Fibroblast of lung (primary cell): ENCODE results near the gene DAGLB.

ENCODE experiments used
- EZH2 ChIP-seq: IDR thresholded peaks from 2 replicates; pipeline ENCODE4 v1.5.1; 2012; ENCODE audit warnings: low read length, control low read depth, mild to moderate bottlenecking; ENCODE audit errors: missing control alignments
- TF ChIP-seq, protein P1 (sequence below), 2 donors: IDR thresholded peaks in 1 of 2; conservative IDR thresholded peaks in 1 of 2; 1 replicate in 1 of 2; 2 replicates in 1 of 2; pipeline ENCODE4 v1.5.1; 2011 to 2012; ENCODE audit warnings: low read length in 2 of 2, control low read depth in 1 of 2, inconsistent platforms in 1 of 2, low read depth in 1 of 2, mild to moderate bottlenecking in 1 of 2

DNA sequence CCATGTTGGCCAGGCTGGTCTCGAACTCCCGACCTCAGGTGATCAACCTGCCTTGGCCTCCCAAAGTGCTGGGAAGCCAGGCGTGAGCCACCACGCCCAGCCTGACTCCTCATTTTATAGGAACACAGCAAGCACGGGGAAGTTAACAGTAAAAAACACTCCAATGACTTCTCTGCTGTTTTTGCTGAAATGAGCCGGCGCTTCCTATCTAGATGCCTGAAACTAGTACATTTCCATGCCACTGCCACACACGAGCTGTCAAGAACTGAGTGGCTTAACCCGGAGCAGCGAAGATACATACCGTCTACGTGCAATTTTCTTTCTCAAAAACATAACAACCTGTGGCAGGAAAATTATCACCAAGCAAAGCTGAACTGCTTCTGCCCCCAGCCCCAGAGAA, 16.8 kb downstream of the DAGLB start:
- TF ChIP-seq, protein P1, sequence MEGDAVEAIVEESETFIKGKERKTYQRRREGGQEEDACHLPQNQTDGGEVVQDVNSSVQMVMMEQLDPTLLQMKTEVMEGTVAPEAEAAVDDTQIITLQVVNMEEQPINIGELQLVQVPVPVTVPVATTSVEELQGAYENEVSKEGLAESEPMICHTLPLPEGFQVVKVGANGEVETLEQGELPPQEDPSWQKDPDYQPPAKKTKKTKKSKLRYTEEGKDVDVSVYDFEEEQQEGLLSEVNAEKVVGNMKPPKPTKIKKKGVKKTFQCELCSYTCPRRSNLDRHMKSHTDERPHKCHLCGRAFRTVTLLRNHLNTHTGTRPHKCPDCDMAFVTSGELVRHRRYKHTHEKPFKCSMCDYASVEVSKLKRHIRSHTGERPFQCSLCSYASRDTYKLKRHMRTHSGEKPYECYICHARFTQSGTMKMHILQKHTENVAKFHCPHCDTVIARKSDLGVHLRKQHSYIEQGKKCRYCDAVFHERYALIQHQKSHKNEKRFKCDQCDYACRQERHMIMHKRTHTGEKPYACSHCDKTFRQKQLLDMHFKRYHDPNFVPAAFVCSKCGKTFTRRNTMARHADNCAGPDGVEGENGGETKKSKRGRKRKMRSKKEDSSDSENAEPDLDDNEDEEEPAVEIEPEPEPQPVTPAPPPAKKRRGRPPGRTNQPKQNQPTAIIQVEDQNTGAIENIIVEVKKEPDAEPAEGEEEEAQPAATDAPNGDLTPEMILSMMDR (conservative IDR thresholded peaks at IDR 0.05 in 1 of 2, IDR thresholded peaks at IDR 0.05 in 1 of 2; ENCODE audit: low read depth in 1 of 2, low read length in 2 of 2): no peak
- TF ChIP-seq EZH2: no peak
